ENCODE results near the gene YPEL4. TPM values are rescaled to one million over a fixed set of nuclear protein-coding genes. Genes with fewer than 3 reads are reported as not detected.

Gene YPEL4
- total RNA-seq, 2 donors from 2014 or later = 1.1 to 1.3 TPM

Other genes starting within 250 kb of the YPEL4 start
- 100 to 1,000 TPM; 159 to 169 TPM for gene SLC43A3, start 222.8 kb downstream of the YPEL4 start, total RNA-seq
- gene RTN4RL2, start 189.4 kb downstream of the YPEL4 start, total RNA-seq = 1 to 10 TPM in 1 of 2 donors, under 1 TPM in 1; 0.97 to 1.1 TPM
- gene SLC43A1, start 134.2 kb downstream of the YPEL4 start, total RNA-seq = 10 to 100 TPM; 43.6 to 53.9 TPM
- gene TIMM10, start 119.2 kb downstream of the YPEL4 start, total RNA-seq = 100 to 1,000 TPM; 106 to 107 TPM
- gene SMTNL1, start 112.3 kb downstream of the YPEL4 start, total RNA-seq = not detected
- 100 to 1,000 TPM; 144 to 180 TPM for gene UBE2L6, start 82.2 kb downstream of the YPEL4 start, total RNA-seq
- gene SERPING1, start 52.2 kb downstream of the YPEL4 start, total RNA-seq = not detected
- gene CLP1, start 7.8 kb upstream of the YPEL4 start, total RNA-seq = 10 to 100 TPM; 15.1 to 16.1 TPM
- gene ZDHHC5, start 18.2 kb upstream of the YPEL4 start, total RNA-seq = 10 to 100 TPM; 62.8 to 62.9 TPM
- gene MED19, start 62.3 kb upstream of the YPEL4 start, total RNA-seq = 10 to 100 TPM; 19.8 to 20.0 TPM
- 10 to 100 TPM; 54.2 to 69.8 TPM for gene TMX2, start 62.7 kb upstream of the YPEL4 start, total RNA-seq
- gene SELENOH, start 91.6 kb upstream of the YPEL4 start, total RNA-seq = 100 to 1,000 TPM; 147 to 162 TPM
- not detected for gene BTBD18, start 101.9 kb upstream of the YPEL4 start, total RNA-seq
- gene CTNND1, start 111.9 kb upstream of the YPEL4 start, total RNA-seq = 10 to 100 TPM in 1 of 2 donors, 1 to 10 TPM in 1; 6.3 to 10.6 TPM